ENCODE data around the gene ILK. TPM values are rescaled to one million over a fixed set of nuclear protein-coding genes. Genes with fewer than 3 reads are reported as not detected.

Gene ILK
- total and polyA plus RNA-seq, 7 donors, result 68.3 to 173 (median 90.3) TPM

- Histone ChIP-seq H3K27ac (no peak overlapping the region), H3K4me1 (peaks cover 4% of the 10 kb centered on the region), H3K4me3 (no peak overlapping the region), H3K36me3 (ENCODE audit: insufficient read depth in 1 of 2, low read depth in 1 of 2) (peaks cover 0 to 15% of the 10 kb centered on the region in 2 donors), H3K9me3 (no peaks in the 10 kb centered on the region), H3K27me3 (ENCODE audit: insufficient read depth in 3 of 3, low read length in 2 of 3) (no peaks in the 10 kb centered on the region)
- ATAC-seq, result no peak
- intact Hi-C loops (cut with DNase I), result no loop called here
- WGBS, 3 donors, result 89 to 93% (median 89%) methylated on average over 16 of the region's 16 CpGs
- TF ChIP-seq, protein P1, sequence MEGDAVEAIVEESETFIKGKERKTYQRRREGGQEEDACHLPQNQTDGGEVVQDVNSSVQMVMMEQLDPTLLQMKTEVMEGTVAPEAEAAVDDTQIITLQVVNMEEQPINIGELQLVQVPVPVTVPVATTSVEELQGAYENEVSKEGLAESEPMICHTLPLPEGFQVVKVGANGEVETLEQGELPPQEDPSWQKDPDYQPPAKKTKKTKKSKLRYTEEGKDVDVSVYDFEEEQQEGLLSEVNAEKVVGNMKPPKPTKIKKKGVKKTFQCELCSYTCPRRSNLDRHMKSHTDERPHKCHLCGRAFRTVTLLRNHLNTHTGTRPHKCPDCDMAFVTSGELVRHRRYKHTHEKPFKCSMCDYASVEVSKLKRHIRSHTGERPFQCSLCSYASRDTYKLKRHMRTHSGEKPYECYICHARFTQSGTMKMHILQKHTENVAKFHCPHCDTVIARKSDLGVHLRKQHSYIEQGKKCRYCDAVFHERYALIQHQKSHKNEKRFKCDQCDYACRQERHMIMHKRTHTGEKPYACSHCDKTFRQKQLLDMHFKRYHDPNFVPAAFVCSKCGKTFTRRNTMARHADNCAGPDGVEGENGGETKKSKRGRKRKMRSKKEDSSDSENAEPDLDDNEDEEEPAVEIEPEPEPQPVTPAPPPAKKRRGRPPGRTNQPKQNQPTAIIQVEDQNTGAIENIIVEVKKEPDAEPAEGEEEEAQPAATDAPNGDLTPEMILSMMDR (IDR thresholded peaks at IDR 0.05), result no peak
- DNase-seq, result no peak
Measured at GRCh38 chr11:6633422-6634408, 30.1 kb downstream of the ILK start.

- no peak overlapping the region for H3K4me3 ChIP-seq
- H3K36me3 ChIP-seq (ENCODE audit: insufficient read depth in 1 of 2, low read depth in 1 of 2), result peaks cover 0 to 10% of the 10 kb centered on the region in 2 donors
- no peak overlapping the region for H3K27ac ChIP-seq
- 57 to 64% (median 64%) methylated on average over 1 of the region's 1 CpG for WGBS, 3 donors
- DNase-seq (no peak), ATAC-seq (no peak)
- H3K27me3 ChIP-seq (ENCODE audit: insufficient read depth in 3 of 3, low read length in 2 of 3), result no peaks in the 10 kb centered on the region
- peaks cover 4% of the 10 kb centered on the region for H3K4me1 ChIP-seq
- no peaks in the 10 kb centered on the region for H3K9me3 ChIP-seq
- intact Hi-C loops (cut with DNase I), result no loop called here
- TF ChIP-seq, protein P1 (IDR thresholded peaks at IDR 0.05), result no peak
Measured at GRCh38 chr11:6634534-6634933, 31.0 kb downstream of the ILK start.

GRCh38 chr11:6635082-6635932 is 31.7 kb downstream of the ILK start:
- H3K4me1 ChIP-seq, result peaks cover 4% of the 10 kb centered on the region
- WGBS, 3 donors, result 33 to 42% (median 39%) methylated on average over 10 of the region's 10 CpGs
- H3K27me3 ChIP-seq (ENCODE audit: insufficient read depth in 3 of 3, low read length in 2 of 3), result no peaks in the 10 kb centered on the region
- TF ChIP-seq, protein P1 (IDR thresholded peaks at IDR 0.05), result no peak
- H3K4me3 ChIP-seq, result no peak overlapping the region
- H3K9me3 ChIP-seq, result no peaks in the 10 kb centered on the region
- intact Hi-C loops (cut with DNase I), result no loop called here
- peak overlapping the region; percentile 46 for H3K27ac ChIP-seq
- peak; percentile 51 to 81 for DNase-seq
- H3K36me3 ChIP-seq (ENCODE audit: insufficient read depth in 1 of 2, low read depth in 1 of 2), result peaks cover 0 to 12% of the 10 kb centered on the region in 2 donors
- ATAC-seq, result peak; percentile 46 to 69 (median 54)

GRCh38 chr11:6636480-6636879 is 32.9 kb downstream of the ILK start:
- H3K9me3 ChIP-seq, result no peaks in the 10 kb centered on the region
- intact Hi-C loops (cut with DNase I), result no loop called here
- H3K4me1 ChIP-seq, result peaks cover 4% of the 10 kb centered on the region
- no peaks in the 10 kb centered on the region for H3K27me3 ChIP-seq (ENCODE audit: insufficient read depth in 3 of 3, low read length in 2 of 3)
- TF ChIP-seq, protein P1 (IDR thresholded peaks at IDR 0.05), result no peak
- ATAC-seq (no peak), DNase-seq (no peak)
- H3K27ac ChIP-seq, result no peak overlapping the region
- H3K36me3 ChIP-seq (ENCODE audit: insufficient read depth in 1 of 2, low read depth in 1 of 2), result peaks cover 0 to 19% of the 10 kb centered on the region in 2 donors
- 76 to 87% (median 81%) methylated on average over 3 of the region's 3 CpGs for WGBS, 3 donors
- H3K4me3 ChIP-seq, result no peak overlapping the region
